GM18517 (cell line): ENCODE measurements around the gene IFNA1.
"Not testable (repeated sequence)": the region's sequence is repeated elsewhere in the genome, so short reads cannot be mapped to it uniquely, and the experiment has no call there.

ENCODE experiments used
- ATAC-seq: cut with Tn5 transposase; IDR thresholded peaks from one replicate; pipeline ENCODE4 v1.9.1; 2021; ENCODE audit warnings: mild to moderate bottlenecking, moderate library complexity; ENCODE audit not compliant: unreplicated experiment

The IFNA1 gene

GRCh38 chr9:21443849-21444625 lies 3.8 kb downstream of the IFNA1 start:
- peak; percentile 87 for ATAC-seq

- not testable (repeated sequence) for ATAC-seq
These were observed 9.1 kb downstream of the IFNA1 start for GRCh38 chr9:21449312-21449711.

DNA sequence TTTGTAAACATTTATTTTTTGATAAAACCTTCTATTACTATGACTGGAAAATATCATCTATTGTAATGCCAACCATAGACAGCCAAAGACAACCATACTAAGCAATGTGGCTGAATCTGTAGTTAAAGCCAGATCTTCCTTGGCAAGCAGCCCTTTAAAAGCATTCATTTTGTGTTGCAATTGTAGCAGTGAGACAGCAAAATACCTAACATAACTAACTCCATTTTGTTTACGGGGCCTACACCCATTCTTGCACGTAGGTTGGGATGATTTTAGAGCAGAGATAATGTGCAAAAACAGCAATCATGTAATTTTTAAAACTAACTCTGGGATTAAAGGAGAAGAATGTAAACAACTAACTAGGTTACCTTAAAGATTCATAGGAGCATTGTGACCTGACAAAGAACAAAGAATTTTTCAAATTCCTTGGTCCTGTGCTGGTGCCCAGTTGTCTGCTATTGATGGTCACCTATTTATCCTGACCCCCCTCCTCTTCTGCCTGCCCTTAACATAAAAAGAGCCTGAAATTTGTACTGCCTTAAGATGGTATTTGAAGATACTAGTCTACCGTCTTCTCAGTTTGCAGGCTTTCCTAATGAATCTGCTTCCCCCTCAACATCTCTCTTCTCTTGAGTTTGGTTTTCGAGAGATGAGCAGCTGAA lies 10.6 kb downstream of the IFNA1 start:
- ATAC-seq, result no peak

DNA sequence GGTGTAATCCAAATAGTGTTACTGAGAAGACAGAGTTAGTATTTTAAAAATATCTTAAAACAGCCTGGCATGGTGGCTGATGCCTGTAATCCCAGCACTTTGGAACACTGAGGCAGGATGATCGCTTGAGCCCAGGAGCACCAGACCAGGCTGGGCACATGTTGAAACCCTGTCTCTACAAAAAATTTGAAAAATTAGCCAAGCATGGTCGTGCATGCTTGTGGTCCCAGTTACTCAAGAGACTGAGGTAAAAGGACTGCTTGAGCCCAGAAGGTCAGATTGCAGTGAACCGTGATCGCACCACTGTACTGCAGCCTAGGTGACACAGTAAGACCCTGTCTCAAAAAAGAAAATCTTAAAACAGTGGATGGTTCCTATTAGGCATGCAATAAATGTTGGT lies 12.4 kb downstream of the IFNA1 start:
- no peak for ATAC-seq

GRCh38 chr9:21454149-21454548 lies 13.9 kb downstream of the IFNA1 start:
- ATAC-seq, result no peak

DNA sequence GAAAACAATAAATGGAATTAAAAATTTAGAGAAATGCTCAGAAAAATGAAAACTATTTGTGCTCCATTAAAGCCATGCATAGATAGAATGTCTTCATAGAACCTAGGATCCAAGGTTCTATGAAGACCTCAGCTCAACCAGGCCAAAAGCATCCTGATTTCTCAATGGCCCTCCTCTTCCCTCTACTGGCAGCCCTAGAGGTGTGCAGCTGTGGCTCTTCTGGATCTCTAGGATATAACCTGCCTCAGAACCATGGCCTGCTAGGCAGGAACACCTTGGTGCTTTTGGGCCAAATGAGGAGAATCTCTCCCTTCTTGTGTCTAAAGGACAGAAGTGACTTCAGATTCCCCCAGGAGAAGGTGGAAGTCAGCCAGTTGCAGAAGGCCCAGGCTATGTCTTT lies 15.1 kb downstream of the IFNA1 start:
- peak; percentile 81 for ATAC-seq

- no peak for ATAC-seq
These were observed 21.1 kb downstream of the IFNA1 start for GRCh38 chr9:21461377-21461776.

GRCh38 chr9:21465138-21465537 lies 24.9 kb downstream of the IFNA1 start:
- ATAC-seq, result no peak

DNA sequence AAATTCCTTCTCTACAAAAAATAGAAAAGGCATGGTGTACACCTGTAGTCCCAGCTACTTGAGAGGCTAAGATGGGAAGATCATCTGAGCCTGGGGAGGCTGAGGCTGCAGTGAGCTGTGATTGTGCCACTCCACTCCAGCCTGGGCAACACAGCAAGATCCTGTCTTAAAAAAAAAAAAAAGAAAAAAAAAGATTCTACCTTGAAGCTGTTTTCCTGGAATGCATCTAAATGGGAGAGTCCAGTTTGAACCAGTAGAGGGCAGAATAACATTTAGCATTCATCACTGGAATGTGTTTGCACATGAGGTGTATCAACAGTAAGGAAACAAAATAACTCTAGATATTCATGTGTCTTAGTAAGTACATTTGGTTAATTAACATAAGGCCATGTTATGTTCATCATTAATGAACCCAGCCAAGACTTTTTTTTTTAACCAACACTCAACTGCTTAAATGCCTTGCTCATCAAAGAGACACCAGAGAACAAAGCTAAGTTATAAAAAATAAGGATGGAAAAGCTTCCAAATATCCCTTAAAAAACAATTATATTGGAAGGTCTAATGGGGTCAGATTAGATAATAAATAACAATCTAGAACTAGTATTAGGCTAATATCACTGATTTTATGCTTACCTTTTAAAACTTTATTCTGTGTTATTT lies 25.8 kb downstream of the IFNA1 start:
- ATAC-seq, result peak; percentile 71

DNA sequence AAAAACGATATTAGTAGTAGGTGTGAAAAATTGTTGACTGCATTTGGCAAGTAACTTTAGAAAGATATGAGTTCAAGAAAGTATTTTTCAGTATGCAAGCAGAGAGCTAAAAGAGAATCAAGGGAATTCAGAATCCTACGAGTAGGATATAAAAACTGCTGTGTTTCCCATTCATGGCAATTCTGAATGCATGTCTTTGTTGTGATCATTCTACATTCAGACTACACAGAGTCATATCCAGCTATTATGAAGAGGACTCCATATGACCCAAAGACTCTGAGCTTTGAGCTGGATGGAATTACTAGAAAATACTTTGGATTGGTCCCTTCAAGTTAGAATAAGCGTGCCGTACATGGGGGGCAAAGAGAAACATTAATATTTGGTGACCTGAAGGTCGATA lies 29.9 kb downstream of the IFNA1 start:
- no peak for ATAC-seq

DNA sequence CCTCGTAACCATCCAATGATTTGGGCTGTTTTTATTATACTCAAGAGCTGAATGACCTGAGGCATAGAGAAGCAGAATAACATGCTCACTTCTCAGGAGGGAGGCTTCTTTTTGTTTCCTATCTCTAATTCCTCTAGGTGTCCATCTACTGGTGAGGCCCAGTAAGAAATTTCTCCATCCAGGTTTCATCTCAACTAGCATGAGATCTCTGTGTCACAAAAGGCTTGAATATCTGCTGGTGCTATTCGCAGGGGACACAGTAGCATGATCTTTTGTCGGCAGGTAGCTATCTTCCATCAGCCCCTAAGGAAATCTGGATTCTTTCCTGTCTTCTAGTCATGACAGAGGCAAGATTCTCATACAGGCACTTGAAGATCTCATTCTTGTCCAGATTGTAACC lies 33.0 kb downstream of the IFNA1 start:
- no peak for ATAC-seq

- no peak for ATAC-seq
These were observed 37.2 kb downstream of the IFNA1 start for GRCh38 chr9:21477466-21477865.

DNA sequence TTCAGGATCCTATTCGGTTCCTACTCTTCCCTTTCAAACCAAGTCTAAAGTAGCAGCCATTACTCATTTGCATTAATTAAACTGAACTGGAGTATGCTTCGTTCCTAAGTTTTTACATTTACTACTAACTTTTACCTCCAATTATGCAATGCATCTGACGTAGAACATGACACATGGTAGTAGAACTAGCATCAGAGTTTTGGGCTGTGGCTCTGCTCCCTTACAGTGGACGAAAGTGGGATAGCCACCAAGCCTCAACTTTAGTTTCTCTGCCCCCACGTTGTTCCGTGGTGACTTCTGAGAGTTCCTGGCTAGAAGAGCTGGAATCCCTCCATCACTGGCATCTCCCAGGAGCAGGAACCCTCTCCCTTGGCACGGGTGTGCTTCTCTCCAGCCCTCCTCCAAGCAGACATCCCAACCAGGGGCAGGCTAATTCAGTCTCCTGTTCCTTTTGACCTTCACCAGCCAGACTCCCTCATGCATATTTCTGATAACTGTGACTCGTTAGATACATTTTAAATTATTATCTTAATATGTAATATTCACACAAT lies 39.0 kb downstream of the IFNA1 start:
- ATAC-seq, result no peak

DNA sequence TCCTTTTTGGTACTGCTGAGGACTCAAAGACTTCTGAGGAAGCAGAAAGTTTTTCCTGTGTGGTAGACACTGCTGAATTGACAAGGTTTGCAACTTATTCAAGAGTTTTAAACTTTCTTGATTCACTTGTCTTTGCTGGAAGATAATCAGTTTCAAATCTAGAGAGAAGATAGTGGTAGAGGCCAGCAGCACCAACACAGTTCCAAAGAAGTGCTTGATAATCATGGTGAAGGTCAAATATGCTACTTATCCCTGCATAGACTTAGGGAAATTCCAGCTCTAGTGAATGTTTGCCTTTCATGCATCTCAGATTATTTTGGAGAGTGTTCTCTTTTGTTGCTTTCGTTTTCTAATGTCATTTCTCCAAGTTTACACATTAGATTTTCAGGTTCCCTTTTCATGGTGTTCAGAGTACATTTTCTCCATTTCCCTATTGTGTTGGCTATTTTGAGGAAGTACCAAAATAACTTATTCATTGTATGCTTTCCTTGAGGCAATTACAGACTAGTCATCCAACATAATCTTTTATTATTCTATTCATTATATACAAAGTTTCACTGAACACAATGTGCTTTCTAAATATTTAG lies 41.3 kb downstream of the IFNA1 start:
- ATAC-seq, result no peak

- ATAC-seq, result no peak
These were observed 42.0 kb downstream of the IFNA1 start, which contains the start of gene IFNE for GRCh38 chr9:21482213-21482612. TSS of gene IFNE (minus strand) at chr9:21482313. CDS start at chr9:21481694, 619 bp downstream.
